Astrocyte (in vitro differentiated cells and primary cell): ENCODE data around the gene RIN1. TPM values are rescaled to one million over a fixed set of nuclear protein-coding genes. Genes with fewer than 3 reads are reported as not detected.

Experiments
- DNase-seq: peaks from one replicate; pipeline ENCODE4 v3.0.0-alpha.2; 2010; ENCODE audit warnings: low read depth
- FAIRE-seq: peaks from 2 replicates; lab custom pipeline; 2011; peaks lifted over from hg19 to GRCh38; lab: Jason Lieb, UNC
- H2AFZ ChIP-seq: 2 replicates; pipeline ENCODE4 v1.6.0; 2012; ENCODE audit warnings: low read depth, low read length, inconsistent platforms
- H3K27ac ChIP-seq: 2 replicates; pipeline ENCODE4 v1.5.1; 2011; ENCODE audit warnings: low read depth, low read length, inconsistent platforms
- H3K27me3 ChIP-seq: 2 replicates; pipeline ENCODE4 v1.6.0; 2011; ENCODE audit warnings: low read length, inconsistent platforms; ENCODE audit not compliant: insufficient read depth
- H3K36me3 ChIP-seq: 2 replicates; pipeline ENCODE4 v1.5.1; 2011; ENCODE audit warnings: low read length, inconsistent platforms; ENCODE audit not compliant: insufficient read depth
- H3K4me1 ChIP-seq: 2 replicates; pipeline ENCODE4 v1.5.1; 2011; ENCODE audit warnings: low read length, inconsistent platforms; ENCODE audit not compliant: insufficient read depth
- H3K4me2 ChIP-seq: 2 replicates; pipeline ENCODE4 v1.6.0; 2012; ENCODE audit warnings: low read length, inconsistent platforms
- H3K4me3 ChIP-seq: 2 replicates; pipeline ENCODE4 v1.5.1; 2011; ENCODE audit warnings: low read depth, mild to moderate bottlenecking, low read length, inconsistent platforms; ENCODE audit not compliant: insufficient read depth
- H3K79me2 ChIP-seq: 2 replicates; pipeline ENCODE4 v1.6.0; 2012; ENCODE audit warnings: mild to moderate bottlenecking, low read length, inconsistent platforms; ENCODE audit not compliant: insufficient read depth
- H3K9ac ChIP-seq: 2 replicates; pipeline ENCODE4 v1.6.0; 2012; ENCODE audit warnings: mild to moderate bottlenecking, low read length, inconsistent platforms
- H3K9me3 ChIP-seq: 2 replicates; pipeline ENCODE4 v1.5.1; 2012; ENCODE audit warnings: low read depth, mild to moderate bottlenecking, low read length, inconsistent platforms; ENCODE audit not compliant: insufficient read depth
- H4K20me1 ChIP-seq: 2 replicates; pipeline ENCODE4 v1.6.0; 2012; ENCODE audit warnings: low read length, inconsistent platforms; ENCODE audit not compliant: insufficient read depth
- H3K27ac Mint-ChIP-seq: one replicate; pipeline ENCODE4 v1.8.0; 2021; ENCODE audit warnings: mild to moderate bottlenecking, mixed read lengths; ENCODE audit not compliant: unreplicated experiment
- H3K27me3 Mint-ChIP-seq: one replicate; pipeline ENCODE4 v1.8.0; 2021; ENCODE audit warnings: low read depth, mixed read lengths; ENCODE audit not compliant: unreplicated experiment
- H3K36me3 Mint-ChIP-seq: one replicate; pipeline ENCODE4 v1.8.0; 2021; ENCODE audit warnings: low read depth, mixed read lengths; ENCODE audit not compliant: unreplicated experiment
- H3K4me1 Mint-ChIP-seq: one replicate; pipeline ENCODE4 v1.8.0; 2021; ENCODE audit warnings: low read depth, mixed read lengths; ENCODE audit not compliant: unreplicated experiment
- H3K4me3 Mint-ChIP-seq: one replicate; pipeline ENCODE4 v1.8.0; 2021; ENCODE audit warnings: mild to moderate bottlenecking, moderate library complexity, mixed read lengths; ENCODE audit not compliant: unreplicated experiment
- H3K9me3 Mint-ChIP-seq: one replicate; pipeline ENCODE4 v1.8.0; 2021; ENCODE audit warnings: mild to moderate bottlenecking, mixed read lengths; ENCODE audit not compliant: unreplicated experiment
- EZH2 ChIP-seq: IDR thresholded peaks from 2 replicates; pipeline ENCODE4 v1.6.1; 2012; ENCODE audit warnings: mild to moderate bottlenecking, low read length, inconsistent platforms; ENCODE audit not compliant: insufficient read depth
- total RNA-seq: library from RNA; stranded (reverse); gene quantifications from 2 replicates; pipeline ENCODE4 v1.2.1, GENCODE V29; 2021
- TF ChIP-seq, protein P1 (sequence below): IDR thresholded peaks from 2 replicates; pipeline ENCODE4 v1.5.1; 2011; ENCODE audit warnings: low read depth, mild to moderate bottlenecking, inconsistent platforms, low read length, moderate library complexity; ENCODE audit not compliant: insufficient read depth

Gene RIN1
- total RNA-seq, 1 donor from 2014 or later: 12.0 TPM

DNA sequence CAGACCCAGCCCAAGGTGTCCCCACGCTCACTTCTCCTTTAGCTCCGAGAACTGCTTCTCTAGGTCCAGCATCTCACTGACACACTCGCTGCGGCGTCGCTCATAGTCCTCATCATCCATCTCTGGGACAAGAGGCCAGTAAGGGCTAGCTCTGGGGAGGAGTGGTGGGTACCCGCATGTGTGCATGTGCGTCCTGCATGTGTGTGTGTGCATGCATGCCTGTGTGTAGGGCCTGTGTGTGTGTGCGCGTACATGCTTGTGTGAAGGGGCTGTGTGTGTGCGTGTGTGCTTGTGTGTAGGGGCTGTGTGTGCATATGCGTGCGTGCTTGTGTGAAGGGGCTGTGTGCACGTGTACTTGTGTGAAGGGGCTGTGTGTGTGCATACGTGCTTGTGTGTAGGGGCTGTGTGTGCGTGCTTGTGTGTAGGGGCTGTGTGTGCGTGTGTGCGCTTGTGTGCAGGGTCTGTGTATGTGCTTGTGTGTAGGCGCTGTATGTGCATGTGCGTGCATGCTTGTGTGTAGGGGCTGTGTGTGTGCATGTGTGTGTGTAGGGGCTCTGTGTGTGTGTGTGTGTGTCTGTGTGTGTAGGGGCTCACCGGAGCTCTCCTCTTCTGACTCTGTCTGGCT lies 5.4 kb upstream of the RIN1 start:
- Mint-ChIP-seq H3K27me3 (no peaks in the 10 kb centered on the region), H3K9me3 (no peaks in the 10 kb centered on the region), H3K27ac (peak overlapping the region; percentile 29), H3K4me3 (peak overlapping the region; percentile 37), H3K36me3 (peaks cover 7% of the 10 kb centered on the region), H3K4me1 (peaks cover 42% of the 10 kb centered on the region)
- Histone ChIP-seq H3K36me3 (peaks cover 3% of the 10 kb centered on the region), H4K20me1 (peaks cover 38% of the 10 kb centered on the region), H3K9ac (no peak overlapping the region), H3K4me1 (peaks cover 46% of the 10 kb centered on the region), H3K4me3 (no peak overlapping the region), H3K27ac (no peak overlapping the region), H3K4me2 (no peak overlapping the region), H2AFZ (no peak overlapping the region), H3K79me2 (peaks cover 32% of the 10 kb centered on the region), H3K9me3 (no peaks in the 10 kb centered on the region), H3K27me3 (no peaks in the 10 kb centered on the region)
- no peak for TF ChIP-seq EZH2
- TF ChIP-seq, protein P1, sequence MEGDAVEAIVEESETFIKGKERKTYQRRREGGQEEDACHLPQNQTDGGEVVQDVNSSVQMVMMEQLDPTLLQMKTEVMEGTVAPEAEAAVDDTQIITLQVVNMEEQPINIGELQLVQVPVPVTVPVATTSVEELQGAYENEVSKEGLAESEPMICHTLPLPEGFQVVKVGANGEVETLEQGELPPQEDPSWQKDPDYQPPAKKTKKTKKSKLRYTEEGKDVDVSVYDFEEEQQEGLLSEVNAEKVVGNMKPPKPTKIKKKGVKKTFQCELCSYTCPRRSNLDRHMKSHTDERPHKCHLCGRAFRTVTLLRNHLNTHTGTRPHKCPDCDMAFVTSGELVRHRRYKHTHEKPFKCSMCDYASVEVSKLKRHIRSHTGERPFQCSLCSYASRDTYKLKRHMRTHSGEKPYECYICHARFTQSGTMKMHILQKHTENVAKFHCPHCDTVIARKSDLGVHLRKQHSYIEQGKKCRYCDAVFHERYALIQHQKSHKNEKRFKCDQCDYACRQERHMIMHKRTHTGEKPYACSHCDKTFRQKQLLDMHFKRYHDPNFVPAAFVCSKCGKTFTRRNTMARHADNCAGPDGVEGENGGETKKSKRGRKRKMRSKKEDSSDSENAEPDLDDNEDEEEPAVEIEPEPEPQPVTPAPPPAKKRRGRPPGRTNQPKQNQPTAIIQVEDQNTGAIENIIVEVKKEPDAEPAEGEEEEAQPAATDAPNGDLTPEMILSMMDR: no peak
- FAIRE-seq: no peak
- DNase-seq: no peak

DNA sequence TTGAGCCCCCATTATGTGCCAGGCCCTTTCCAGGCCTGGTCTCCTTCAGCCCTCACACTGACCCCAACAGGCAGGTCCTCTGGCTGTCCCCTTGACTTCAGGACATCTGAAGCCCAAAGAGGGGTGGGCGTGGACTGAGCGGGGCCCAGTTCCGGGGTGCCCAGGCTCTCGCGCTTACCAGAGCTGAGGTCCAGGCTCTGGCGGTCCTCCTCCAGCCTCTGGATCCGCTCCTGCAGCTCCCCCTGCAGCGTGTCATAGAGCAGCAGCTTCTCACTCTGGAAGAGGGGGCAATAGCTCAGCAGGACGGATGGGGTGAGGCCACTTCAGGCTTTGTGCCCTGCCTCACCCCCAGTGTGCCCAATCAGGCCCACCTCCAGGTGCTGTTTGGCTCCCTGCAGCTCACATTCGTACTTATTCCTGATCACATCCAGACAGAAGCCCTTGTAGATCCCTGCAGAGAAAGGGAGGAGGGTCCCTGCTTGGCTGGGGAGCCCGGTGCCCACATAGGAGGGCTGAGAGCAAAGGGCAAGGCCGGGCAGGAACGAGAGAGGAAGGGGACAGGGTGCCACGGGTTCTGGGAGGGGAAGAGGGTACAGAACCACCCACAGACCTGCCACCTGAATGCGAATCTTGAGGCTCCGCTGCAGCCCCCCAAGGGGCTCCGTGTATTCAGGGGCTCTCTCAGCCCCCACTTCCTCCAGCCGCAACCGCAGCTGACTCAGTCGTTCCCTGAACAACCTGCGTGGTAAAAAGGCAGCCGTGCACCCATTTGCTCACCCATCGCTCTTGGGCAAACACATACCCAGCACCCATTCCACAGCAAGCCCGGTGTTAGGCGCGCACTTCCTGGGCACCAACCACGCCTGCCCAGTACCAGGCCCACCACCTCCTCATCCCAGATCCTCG lies 4.6 kb upstream of the RIN1 start:
- H4K20me1 ChIP-seq: peaks cover 38% of the 10 kb centered on the region
- DNase-seq (no peak), FAIRE-seq (no peak)
- H3K9me3 ChIP-seq: no peaks in the 10 kb centered on the region
- no peak overlapping the region for H3K9ac ChIP-seq
- H3K4me1 ChIP-seq: peaks cover 44% of the 10 kb centered on the region
- H3K4me2 ChIP-seq: no peak overlapping the region
- peaks cover 7% of the 10 kb centered on the region for H3K36me3 Mint-ChIP-seq
- H3K27ac Mint-ChIP-seq: no peak overlapping the region
- H3K27ac ChIP-seq: no peak overlapping the region
- H3K36me3 ChIP-seq: peaks cover 3% of the 10 kb centered on the region
- no peak for TF ChIP-seq EZH2
- TF ChIP-seq, protein P1: no peak
- peaks cover 41% of the 10 kb centered on the region for H3K4me1 Mint-ChIP-seq
- H3K4me3 Mint-ChIP-seq: peak overlapping the region; percentile 37
- H3K9me3 Mint-ChIP-seq: no peaks in the 10 kb centered on the region
- no peak overlapping the region for H3K4me3 ChIP-seq
- H2AFZ ChIP-seq: no peak overlapping the region
- peaks cover 28% of the 10 kb centered on the region for H3K79me2 ChIP-seq
- no peaks in the 10 kb centered on the region for H3K27me3 Mint-ChIP-seq
- H3K27me3 ChIP-seq: no peaks in the 10 kb centered on the region
